ENCODE measurements around the gene CCDC116.

The CCDC116 gene

DNA sequence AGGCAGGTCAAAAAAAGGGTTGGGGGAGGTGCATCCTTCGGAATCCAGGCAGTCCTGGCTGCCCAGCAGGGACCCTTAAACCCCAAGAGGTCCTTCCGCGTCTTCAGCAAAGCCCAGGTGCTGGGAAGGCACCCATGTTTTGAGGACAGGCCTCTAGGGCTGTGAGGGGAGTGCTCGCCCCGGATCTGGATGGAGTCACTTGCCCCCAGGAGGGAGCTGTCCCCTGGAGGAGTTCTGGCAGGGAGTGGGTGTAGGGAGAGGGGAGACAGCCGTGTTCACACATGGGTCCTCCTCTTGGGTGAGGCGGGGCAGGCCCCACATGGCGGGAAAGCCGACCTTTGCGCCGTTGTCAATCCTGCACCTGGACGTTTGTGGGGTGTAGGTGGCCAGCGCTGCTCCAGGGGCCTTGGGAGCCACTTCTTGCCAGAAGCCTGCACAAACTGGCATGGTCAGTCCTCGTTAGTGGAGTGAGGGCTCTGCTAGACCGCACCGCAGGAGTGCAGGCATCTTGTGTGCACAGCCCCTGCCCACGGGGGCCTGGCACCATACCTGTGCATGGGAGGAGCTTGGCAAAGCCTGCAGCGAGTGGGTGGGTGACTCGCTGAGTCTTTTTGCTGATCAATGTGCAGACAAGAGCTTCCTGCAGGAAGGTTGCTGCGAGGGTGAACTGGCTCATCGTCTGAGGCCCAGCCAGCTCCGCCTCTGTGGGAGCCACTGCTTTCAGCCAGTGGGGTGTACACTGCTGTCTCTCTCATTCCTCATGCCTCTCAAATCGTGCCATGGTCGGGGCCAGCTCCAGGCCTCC lies 49.2 kb downstream of the CCDC116 start:
- no peak for DNase-seq (ENCODE audit: extremely low spot score)
- ChIA-PET POLR2A (no interaction called here), CTCF (interaction anchor here (1.3 kb wide), 1 partner anchor 10 kb away, joined by 3 read pairs; no protein-coding TSS in a partner anchor)
- TF ChIP-seq, protein P1, sequence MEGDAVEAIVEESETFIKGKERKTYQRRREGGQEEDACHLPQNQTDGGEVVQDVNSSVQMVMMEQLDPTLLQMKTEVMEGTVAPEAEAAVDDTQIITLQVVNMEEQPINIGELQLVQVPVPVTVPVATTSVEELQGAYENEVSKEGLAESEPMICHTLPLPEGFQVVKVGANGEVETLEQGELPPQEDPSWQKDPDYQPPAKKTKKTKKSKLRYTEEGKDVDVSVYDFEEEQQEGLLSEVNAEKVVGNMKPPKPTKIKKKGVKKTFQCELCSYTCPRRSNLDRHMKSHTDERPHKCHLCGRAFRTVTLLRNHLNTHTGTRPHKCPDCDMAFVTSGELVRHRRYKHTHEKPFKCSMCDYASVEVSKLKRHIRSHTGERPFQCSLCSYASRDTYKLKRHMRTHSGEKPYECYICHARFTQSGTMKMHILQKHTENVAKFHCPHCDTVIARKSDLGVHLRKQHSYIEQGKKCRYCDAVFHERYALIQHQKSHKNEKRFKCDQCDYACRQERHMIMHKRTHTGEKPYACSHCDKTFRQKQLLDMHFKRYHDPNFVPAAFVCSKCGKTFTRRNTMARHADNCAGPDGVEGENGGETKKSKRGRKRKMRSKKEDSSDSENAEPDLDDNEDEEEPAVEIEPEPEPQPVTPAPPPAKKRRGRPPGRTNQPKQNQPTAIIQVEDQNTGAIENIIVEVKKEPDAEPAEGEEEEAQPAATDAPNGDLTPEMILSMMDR (IDR thresholded peaks at IDR 0.05; ENCODE audit: control extremely low read depth, extremely low read depth, low read depth, missing control alignments) = no peak

DNA sequence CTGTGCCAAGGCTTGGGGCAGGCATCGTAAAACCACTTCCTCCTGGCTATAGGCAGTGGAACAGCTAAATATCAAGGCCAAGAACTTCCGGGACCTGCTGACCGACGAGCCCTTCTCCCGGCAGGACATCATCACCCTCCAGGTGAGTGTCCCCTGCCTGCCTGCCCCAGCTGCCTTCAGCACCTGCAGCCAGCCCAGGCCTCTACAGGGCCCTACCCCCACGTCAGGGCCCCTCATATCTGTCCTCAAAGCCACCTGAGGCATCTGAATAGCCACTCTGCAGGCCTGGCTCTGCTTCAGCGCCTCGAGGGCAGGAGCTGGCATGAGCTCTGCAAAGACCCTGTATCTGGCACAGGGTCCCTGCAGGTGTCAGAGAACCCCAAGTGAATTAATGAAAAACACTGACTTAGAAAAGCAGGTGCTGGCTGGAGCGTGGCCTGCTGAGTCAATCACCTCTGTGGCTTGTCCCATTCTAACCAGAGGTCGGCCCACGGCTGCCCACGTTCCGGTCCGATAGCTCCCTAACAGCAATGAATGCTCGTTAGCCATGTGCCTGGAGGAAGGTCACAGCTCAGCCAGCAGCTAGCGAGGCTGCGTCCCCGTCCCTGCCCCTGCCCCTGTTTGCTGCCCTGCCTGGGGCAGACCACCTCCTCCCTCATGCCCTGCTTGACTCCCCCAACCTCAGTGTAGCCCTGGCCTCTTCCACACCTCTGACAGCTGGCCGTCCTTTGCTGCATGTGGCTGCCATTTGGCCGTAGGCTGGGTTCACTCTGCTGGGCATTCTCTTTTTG lies 50.0 kb downstream of the CCDC116 start:
- POLR2A ChIA-PET = no interaction called here
- CTCF ChIA-PET = no interaction called here
- no peak for DNase-seq (ENCODE audit: extremely low spot score)
- TF ChIP-seq, protein P1 (IDR thresholded peaks at IDR 0.05; ENCODE audit: control extremely low read depth, extremely low read depth, low read depth, missing control alignments) = no peak

DNA sequence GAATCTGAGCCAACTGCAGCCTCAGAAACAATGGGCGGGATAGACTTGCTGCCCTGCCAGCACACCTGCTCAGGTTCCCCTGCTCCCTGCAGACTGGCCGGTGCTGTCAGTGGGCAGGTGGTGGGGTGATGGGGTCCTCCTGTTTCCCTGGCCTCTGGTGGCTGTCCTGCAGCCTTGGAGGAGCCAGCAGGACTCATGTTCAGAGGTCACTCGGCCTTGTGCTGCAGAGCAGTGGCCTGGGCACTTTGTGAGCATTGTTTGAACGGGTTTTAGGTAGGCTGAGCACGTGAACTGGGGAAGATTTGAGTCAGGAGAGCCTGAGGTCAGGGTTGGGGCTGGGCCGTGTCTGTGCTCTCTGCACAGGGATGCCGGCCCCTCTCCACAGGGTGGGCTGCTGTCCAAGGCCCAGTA lies 50.8 kb downstream of the CCDC116 start:
- CTCF ChIA-PET = no interaction called here
- TF ChIP-seq, protein P1 (IDR thresholded peaks at IDR 0.05; ENCODE audit: control extremely low read depth, extremely low read depth, low read depth, missing control alignments) = no peak
- DNase-seq (ENCODE audit: extremely low spot score) = no peak
- POLR2A ChIA-PET = no interaction called here

DNA sequence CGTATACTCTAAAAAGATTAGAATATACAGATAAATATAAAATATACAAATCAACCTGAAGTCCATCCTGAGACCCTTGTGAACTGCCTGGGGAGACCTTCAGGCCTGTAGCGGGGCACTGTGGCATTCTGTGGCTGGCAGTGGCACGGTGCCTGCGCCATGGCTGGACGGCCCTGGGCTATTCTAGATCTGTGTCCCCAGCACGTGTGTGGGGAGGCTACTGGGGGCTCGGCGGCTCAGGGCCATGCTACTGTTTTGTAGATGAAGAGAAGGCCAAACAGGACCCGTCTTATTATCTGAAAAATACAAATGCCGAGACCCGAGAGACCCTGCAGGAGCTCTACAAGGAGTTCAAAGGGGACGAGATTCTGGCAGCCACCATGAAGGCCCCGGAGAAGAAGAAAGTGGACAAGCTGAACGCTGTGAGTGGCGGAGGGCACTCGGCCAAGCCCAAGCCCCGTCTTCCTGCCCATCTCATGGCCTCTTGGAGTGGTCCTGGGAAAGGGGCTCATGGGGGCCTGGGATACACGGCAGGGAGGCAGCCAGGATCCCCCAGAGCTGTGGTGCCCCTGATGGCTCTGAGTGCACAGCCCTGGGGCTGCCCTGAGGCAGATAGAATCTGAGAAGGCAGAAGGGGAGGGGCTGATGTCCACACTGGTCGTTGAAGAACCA lies 52.1 kb downstream of the CCDC116 start:
- TF ChIP-seq, protein P1 (IDR thresholded peaks at IDR 0.05; ENCODE audit: control extremely low read depth, extremely low read depth, low read depth, missing control alignments) = no peak
- ChIA-PET POLR2A (no interaction called here), CTCF (interaction anchor here (1.7 kb wide), 1 partner anchor 13 kb away, joined by 3 read pairs; no protein-coding TSS in a partner anchor)
- no peak for DNase-seq (ENCODE audit: extremely low spot score)

DNA sequence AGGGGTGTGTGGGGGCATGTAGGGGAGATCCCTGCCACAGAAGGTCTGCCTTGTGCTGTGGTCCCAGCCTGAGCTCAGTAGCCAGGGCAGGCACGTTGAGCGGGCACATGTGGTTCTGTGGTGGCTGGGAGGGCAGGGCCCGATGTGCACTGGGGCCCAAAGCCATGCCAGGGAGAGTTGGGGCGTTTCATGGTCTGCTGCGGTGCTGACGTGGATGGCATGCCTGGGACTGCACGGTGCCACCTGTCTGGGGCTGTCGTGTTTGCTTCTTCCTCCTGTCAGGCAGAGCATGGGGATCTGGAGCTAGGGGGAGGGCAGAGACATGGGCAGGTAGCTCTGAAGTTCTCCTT lies 52.6 kb downstream of the CCDC116 start:
- POLR2A ChIA-PET = no interaction called here

DNA sequence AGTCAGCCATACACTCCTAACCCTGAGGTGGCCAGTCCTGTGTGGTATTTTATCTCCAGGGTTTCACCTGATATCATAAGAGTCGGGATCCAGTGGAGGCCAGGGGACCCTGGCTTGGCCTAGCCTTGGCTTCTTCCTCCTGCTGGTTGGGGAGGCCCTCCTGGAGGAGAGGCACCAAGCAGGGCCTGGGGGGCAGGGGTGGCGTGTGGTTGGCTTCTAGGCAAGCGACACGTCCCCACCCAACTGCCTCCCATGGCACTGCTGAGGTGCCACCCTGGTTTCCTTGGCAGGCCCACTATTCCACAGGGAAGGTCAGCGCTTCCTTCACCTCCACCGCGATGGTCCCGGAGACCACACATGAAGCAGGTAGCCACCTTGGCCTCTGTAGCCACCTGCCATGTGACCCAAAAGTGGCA lies 53.6 kb downstream of the CCDC116 start:
- ChIA-PET CTCF (no interaction called here), POLR2A (no interaction called here)
- TF ChIP-seq, protein P1 (IDR thresholded peaks at IDR 0.05; ENCODE audit: control extremely low read depth, extremely low read depth, low read depth, missing control alignments) = no peak
- DNase-seq (ENCODE audit: extremely low spot score) = no peak

More for the DNA sequence above, 52.6 kb downstream of the CCDC116 start:
- TF ChIP-seq, protein P1 (IDR thresholded peaks at IDR 0.05; ENCODE audit: control extremely low read depth, extremely low read depth, low read depth, missing control alignments) = no peak
- no peak for DNase-seq (ENCODE audit: extremely low spot score)
- CTCF ChIA-PET = interaction anchor here (1.7 kb wide), 1 partner anchor 12 kb away, joined by 3 read pairs; no protein-coding TSS in a partner anchor
